Endodermal cell (in vitro differentiated cells): Measurements from ENCODE around the gene ABI3BP. TPM values are rescaled to one million over a fixed set of nuclear protein-coding genes. Genes with fewer than 3 reads are reported as not detected.

Experiments used
- DNase-seq: peaks from one replicate; pipeline ENCODE4 v3.0.0-alpha.2; 2017
- H3K27ac ChIP-seq: 2 replicates; pipeline ENCODE4 v1.5.1; 2013; ENCODE audit warnings: mild to moderate bottlenecking, low read depth, low read length, moderate library complexity
- H3K27me3 ChIP-seq: 2 replicates; pipeline ENCODE4 v1.6.1; 2013; ENCODE audit warnings: mild to moderate bottlenecking, low read length, moderate library complexity; ENCODE audit not compliant: insufficient read depth, control insufficient read depth, poor library complexity, severe bottlenecking
- H3K36me3 ChIP-seq: 2 replicates; pipeline ENCODE4 v1.7.0; 2013; ENCODE audit warnings: mild to moderate bottlenecking, low read length, moderate library complexity; ENCODE audit not compliant: control insufficient read depth, insufficient read depth
- H3K4me1 ChIP-seq: one replicate; pipeline ENCODE4 v1.7.0; 2013; ENCODE audit warnings: low read length; ENCODE audit not compliant: control insufficient read depth, insufficient read depth
- H3K4me3 ChIP-seq: 2 replicates; pipeline ENCODE4 v1.5.1; 2013; ENCODE audit warnings: mild to moderate bottlenecking, low read length, moderate library complexity
- H3K9ac ChIP-seq: 2 replicates; pipeline ENCODE4 v1.6.1; 2013; ENCODE audit warnings: mild to moderate bottlenecking, low read length, moderate library complexity; ENCODE audit not compliant: poor library complexity, severe bottlenecking; ENCODE audit errors: extremely low read depth
- H3K9me3 ChIP-seq: 2 replicates; pipeline ENCODE4 v1.6.1; 2013; ENCODE audit warnings: mild to moderate bottlenecking, low read length, moderate library complexity; ENCODE audit not compliant: control insufficient read depth
- H3K27ac Mint-ChIP-seq: 2 replicates; pipeline ENCODE4 v1.8.0; 2020; ENCODE audit warnings: mixed read lengths
- H3K27me3 Mint-ChIP-seq: 2 replicates; pipeline ENCODE4 v1.8.0; 2021; ENCODE audit warnings: mild to moderate bottlenecking, mixed read lengths; ENCODE audit not compliant: insufficient read depth
- H3K36me3 Mint-ChIP-seq: 2 replicates; pipeline ENCODE4 v1.8.0; 2020; ENCODE audit warnings: low read depth, mixed read lengths
- H3K4me1 Mint-ChIP-seq: 2 replicates; pipeline ENCODE4 v1.8.0; 2020; ENCODE audit warnings: mixed read lengths
- H3K4me3 Mint-ChIP-seq: 2 replicates; pipeline ENCODE4 v1.8.0; 2020; ENCODE audit warnings: mild to moderate bottlenecking, moderate library complexity, mixed read lengths
- H3K9me3 Mint-ChIP-seq: 2 replicates; pipeline ENCODE4 v1.8.0; 2020; ENCODE audit warnings: mild to moderate bottlenecking, mixed read lengths
- WGBS, 2 experiments: methylation state at CpG; one replicate each; pipeline versions ENCODE4 v1.1.5 to v1.1.7; 2013; ENCODE audit warnings: missing lambda C conversion rate in 2 of 2, mixed read lengths in 1 of 2; ENCODE audit not compliant: insufficient coverage in 1 of 2, insufficient read length in 1 of 2; 5-methylcytosine and 5-hydroxymethylcytosine counted together
- total RNA-seq, 2 donors: library from RNA; stranded (reverse); fragmentation: NEBNext Ultra II Directional in 1 of 2; extraction: Animal tissue kit (Norgen Biotek cat#: 25700) in 1 of 2; gene quantifications; 2 replicates in 1 of 2; 3 replicates in 1 of 2; pipeline ENCODE4 v1.2.1, GENCODE V29; 2021
- TF ChIP-seq, protein P1 (sequence below): fragments of 200-600 bp; sonication (generic); conservative IDR thresholded peaks from 2 replicates; pipeline ENCODE4 v1.5.0; 2021; ENCODE audit warnings: antibody characterized with exemption, mild to moderate bottlenecking

ABI3BP gene
- total RNA-seq, 2 donors from 2014 or later: 0.42 TPM; not detected in 1

DNA sequence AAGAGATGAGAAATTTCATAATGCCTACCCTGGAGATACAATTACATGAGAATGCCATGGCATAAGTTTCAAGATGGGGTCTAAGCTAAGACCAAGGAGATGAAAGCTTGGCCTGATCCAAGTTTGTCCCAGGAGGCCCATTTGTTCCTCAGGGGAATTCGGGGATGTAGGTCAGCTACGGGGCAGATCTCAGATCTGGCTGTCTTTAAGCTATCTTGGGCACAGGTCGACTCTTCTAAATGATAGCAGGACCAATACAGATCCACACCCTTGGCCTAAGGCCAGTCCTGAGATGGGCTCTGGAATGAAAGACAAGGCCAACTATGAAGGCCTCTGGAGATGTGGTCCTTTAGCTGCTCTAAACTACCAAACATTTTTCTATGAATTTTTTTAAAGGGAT lies 16.6 kb downstream of the ABI3BP start:
- Histone ChIP-seq H3K27me3 (peaks cover 10% of the 10 kb centered on the region), H3K9me3 (no peaks in the 10 kb centered on the region), H3K36me3 (no peaks in the 10 kb centered on the region), H3K4me1 (no peaks in the 10 kb centered on the region), H3K27ac (no peak overlapping the region), H3K9ac (no peak overlapping the region), H3K4me3 (no peak overlapping the region)
- Mint-ChIP-seq H3K4me3 (no peak overlapping the region), H3K9me3 (no peaks in the 10 kb centered on the region), H3K27ac (no peak overlapping the region), H3K4me1 (no peaks in the 10 kb centered on the region), H3K36me3 (no peaks in the 10 kb centered on the region), H3K27me3 (peaks cover 2% of the 10 kb centered on the region)
- WGBS, 2 experiments: 92 to 100% methylated on average over 2 to 3 of the region's 3 CpGs
- DNase-seq: no peak
- TF ChIP-seq, protein P1, sequence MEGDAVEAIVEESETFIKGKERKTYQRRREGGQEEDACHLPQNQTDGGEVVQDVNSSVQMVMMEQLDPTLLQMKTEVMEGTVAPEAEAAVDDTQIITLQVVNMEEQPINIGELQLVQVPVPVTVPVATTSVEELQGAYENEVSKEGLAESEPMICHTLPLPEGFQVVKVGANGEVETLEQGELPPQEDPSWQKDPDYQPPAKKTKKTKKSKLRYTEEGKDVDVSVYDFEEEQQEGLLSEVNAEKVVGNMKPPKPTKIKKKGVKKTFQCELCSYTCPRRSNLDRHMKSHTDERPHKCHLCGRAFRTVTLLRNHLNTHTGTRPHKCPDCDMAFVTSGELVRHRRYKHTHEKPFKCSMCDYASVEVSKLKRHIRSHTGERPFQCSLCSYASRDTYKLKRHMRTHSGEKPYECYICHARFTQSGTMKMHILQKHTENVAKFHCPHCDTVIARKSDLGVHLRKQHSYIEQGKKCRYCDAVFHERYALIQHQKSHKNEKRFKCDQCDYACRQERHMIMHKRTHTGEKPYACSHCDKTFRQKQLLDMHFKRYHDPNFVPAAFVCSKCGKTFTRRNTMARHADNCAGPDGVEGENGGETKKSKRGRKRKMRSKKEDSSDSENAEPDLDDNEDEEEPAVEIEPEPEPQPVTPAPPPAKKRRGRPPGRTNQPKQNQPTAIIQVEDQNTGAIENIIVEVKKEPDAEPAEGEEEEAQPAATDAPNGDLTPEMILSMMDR: no peak

DNA sequence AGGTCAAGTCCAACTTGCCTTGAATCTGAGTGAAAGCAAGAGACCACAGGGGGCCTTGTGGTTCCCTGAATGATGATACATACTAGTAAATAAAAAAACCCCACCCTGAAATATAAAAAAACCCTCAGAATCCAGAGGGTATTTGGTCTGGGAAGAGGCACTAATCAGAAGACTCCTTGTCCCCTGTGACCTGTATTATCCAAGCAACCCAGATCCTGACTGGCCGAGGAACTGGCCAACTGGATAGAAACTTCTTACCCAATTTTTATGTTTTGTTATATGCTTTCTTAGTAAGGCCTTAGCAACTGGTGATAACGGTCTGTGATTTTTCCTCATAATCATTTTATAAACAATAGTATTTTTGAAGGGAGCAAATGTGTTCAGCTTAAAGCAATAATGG lies 17.5 kb downstream of the ABI3BP start:
- Histone ChIP-seq H3K27ac (no peak overlapping the region), H3K27me3 (peaks cover 10% of the 10 kb centered on the region), H3K4me3 (no peak overlapping the region), H3K9me3 (no peaks in the 10 kb centered on the region), H3K4me1 (no peaks in the 10 kb centered on the region), H3K36me3 (no peaks in the 10 kb centered on the region), H3K9ac (no peak overlapping the region)
- Mint-ChIP-seq H3K4me1 (no peaks in the 10 kb centered on the region), H3K4me3 (no peak overlapping the region), H3K36me3 (no peaks in the 10 kb centered on the region), H3K27me3 (peaks cover 2% of the 10 kb centered on the region), H3K27ac (no peak overlapping the region), H3K9me3 (no peaks in the 10 kb centered on the region)
- TF ChIP-seq, protein P1: no peak
- DNase-seq: no peak
- WGBS, 2 experiments: 88% methylated on average over 2 of the region's 2 CpGs; no CpG with 5 or more reads in 1 of the 2 experiments

DNA sequence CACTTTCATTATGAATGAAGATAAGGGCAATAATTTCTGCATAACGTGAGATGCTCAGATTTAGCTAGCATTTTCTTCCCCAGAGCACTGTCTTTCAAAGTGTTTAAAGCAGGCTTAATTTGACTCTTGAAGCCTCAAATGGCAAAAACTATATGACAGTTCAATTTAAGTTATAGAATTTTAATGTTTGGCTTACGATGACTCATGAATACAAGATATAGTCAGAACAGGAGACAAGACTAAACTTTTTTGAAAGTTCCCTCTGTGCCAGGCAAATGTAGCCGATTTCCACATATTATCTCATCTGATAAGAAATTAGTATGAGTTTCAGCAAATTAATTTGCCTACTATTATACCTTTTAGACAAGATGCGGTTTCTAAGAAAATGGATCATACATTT lies 19.6 kb downstream of the ABI3BP start:
- Histone ChIP-seq H3K4me1 (no peaks in the 10 kb centered on the region), H3K9ac (no peak overlapping the region), H3K36me3 (no peaks in the 10 kb centered on the region), H3K4me3 (no peak overlapping the region), H3K27me3 (no peaks in the 10 kb centered on the region), H3K9me3 (no peaks in the 10 kb centered on the region), H3K27ac (no peak overlapping the region)
- WGBS, 2 experiments: 93% methylated on average over 3 to 4 of the region's 4 CpGs
- Mint-ChIP-seq H3K9me3 (no peaks in the 10 kb centered on the region), H3K27me3 (no peaks in the 10 kb centered on the region), H3K4me1 (no peaks in the 10 kb centered on the region), H3K27ac (no peak overlapping the region), H3K4me3 (no peak overlapping the region), H3K36me3 (no peaks in the 10 kb centered on the region)
- DNase-seq: no peak
- TF ChIP-seq, protein P1: no peak
